GM19467 (cell line): ENCODE data around the gene LRRC19.

Experiments used
- ATAC-seq: cut with Tn5 transposase; IDR thresholded peaks from one replicate; pipeline ENCODE4 v1.9.1; 2021; ENCODE audit warnings: mild to moderate bottlenecking, moderate library complexity; ENCODE audit not compliant: unreplicated experiment

LRRC19 gene

DNA sequence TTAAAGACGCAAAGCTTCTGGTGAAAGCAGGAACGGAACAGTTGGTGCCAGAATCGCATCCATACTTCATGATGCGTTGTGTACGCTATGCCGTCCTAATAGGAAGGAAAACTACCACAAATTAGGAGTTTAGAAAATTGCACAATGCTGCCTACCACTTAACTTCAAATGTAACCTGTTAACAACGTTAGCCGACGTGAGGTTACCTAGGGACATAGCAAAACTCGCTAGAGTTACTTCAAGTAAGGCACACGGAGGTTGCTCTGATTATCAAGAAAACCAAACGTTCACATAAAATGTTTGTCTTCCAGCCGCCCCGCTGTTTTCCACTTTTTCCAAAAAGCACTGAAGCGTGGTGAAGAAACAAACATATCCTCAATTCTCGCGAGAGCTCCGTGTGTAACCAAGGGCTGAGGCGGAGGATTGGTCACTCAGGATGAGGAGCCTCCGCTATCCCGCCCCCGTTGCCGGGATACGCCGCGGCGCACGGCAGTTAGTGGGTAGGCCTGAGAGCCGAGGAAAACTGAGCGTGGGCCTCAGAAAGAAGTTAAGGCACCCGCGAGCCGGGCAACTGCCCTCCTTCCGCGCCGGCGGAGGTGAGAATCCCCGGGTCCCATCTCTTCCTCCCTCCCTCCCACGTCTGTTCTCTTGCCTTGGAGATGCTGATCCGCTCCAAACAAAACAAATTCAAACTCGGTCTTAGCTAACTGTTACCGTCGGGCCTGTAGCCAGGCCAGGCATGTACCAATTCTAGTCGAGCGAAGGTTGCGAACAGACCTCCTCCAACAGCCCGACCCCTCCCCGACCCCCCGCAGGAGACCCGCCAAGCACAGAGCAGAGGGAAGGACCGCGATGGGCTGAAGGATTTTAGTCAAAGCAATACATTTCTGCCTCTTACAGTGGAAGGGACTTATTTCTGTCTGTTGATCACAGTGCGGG, 49.3 kb downstream of the LRRC19 start, which contains the start of gene IFT74:
IFT74 (plus strand) TSS at position 492 of the 939 bp plus-strand sequence. CDS start 5,556 bp downstream, outside the sequence.
- ATAC-seq = peak; percentile 99

DNA sequence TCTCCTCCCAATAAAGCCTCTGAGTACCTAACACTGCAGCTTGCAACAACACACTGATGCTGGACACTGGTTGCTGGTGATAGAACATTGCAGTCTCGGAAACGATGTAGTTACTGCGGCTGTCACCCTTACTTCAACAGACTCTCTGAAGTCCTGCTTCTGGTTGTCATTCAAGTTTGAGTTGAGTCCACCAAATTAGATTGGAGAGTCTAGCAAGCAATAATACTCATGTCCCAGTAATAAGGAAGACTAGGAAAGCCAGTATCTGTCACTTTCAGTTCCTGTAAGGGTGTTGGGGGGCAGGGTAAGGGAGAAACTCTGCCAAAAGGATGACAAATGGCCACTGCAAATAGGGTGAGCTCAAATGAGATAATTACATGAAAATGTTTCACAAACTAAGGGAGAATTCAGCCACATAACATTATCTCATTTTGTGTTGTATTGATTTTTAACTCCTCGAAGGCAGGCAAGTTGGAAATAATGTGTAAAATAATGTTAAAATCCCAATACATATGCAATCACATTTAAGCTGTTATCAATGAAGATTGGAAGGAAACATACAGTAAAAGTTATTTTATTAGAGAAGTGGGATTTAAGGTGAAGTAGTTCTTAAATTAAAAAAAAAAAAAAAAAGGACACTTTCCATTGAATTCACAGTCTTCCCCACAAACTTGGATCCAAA, 50.1 kb downstream of the LRRC19 start:
- no peak for ATAC-seq

- no peak for ATAC-seq
These were observed 51.4 kb downstream of the LRRC19 start for GRCh38 chr9:26954050-26954508.

DNA sequence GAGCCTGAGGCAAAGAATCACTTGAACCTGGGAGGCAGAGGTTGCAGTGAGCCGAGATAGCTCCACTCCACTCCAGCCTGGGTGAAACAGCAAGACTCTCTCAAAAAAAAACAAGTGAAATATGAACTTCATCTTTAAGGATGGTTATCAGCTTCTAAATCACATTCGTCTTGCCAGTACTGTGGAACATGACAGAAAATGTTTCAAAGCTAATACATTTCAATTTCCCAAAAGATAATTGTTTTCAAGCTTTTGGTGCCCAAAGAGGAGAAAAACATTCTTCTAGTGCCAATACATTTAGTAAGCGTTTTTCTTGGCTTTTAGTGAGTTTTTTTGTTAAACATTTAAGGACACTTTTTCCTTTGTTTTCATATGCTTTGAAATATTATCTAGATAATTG, 53.7 kb downstream of the LRRC19 start:
- no peak for ATAC-seq

DNA sequence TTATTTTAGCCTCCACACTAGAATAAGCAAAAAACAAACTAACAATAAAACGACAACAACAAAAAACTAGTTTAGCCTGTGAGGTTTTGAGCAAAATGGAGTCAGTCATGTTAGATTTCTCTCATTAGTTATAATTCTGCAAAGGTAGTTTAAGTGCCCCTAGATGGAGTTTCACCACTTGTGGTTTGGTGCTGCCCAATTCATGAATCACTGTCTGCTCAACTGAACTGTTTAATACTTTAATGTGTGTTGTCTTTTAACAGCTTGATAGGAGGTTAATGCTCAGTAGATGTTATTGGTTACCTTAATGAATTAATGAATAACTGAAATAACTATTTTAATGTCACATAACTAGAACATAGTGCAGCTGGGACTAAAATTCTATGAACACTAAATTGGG, 55.0 kb downstream of the LRRC19 start:
- ATAC-seq = no peak

DNA sequence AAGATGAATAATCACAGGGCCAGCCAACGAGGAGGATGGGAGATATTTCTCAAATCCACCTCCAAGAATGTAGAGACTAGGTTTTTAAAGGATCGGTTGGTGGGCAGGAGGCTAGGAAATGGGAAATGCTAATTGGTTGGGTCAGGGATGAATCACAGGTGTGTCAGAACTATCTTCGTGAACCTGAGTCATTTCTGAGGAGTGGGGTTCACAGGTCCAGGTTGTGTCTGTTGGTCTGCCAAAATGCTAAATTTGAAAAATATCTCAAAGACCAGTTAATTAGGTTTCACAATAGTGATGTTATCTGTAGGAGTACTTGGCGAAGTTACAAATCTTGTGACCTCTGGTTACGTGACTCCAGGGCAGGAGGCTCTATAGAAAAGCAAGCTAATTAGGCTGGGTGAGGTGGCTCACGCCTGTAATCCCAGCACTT, 55.8 kb downstream of the LRRC19 start:
- no peak for ATAC-seq

DNA sequence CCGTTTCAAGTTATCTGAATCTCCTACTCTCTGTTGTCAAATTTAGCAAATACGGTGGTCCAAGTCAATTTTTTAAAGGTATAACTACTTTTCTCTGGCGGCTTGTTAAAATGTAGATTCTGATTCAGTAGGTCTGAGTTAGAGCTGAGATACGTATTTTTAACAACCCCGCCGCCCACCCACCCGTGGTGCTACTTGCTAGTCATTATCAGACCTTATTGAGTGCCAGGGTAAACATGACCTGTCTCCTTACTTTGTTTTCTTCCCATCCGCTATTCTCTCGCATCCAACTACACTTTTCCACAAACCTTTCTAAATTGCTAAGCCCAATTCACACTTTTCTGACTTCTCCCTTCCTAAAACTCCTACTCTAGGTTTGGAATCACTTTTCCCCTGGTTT, 57.7 kb downstream of the LRRC19 start:
- no peak for ATAC-seq

DNA sequence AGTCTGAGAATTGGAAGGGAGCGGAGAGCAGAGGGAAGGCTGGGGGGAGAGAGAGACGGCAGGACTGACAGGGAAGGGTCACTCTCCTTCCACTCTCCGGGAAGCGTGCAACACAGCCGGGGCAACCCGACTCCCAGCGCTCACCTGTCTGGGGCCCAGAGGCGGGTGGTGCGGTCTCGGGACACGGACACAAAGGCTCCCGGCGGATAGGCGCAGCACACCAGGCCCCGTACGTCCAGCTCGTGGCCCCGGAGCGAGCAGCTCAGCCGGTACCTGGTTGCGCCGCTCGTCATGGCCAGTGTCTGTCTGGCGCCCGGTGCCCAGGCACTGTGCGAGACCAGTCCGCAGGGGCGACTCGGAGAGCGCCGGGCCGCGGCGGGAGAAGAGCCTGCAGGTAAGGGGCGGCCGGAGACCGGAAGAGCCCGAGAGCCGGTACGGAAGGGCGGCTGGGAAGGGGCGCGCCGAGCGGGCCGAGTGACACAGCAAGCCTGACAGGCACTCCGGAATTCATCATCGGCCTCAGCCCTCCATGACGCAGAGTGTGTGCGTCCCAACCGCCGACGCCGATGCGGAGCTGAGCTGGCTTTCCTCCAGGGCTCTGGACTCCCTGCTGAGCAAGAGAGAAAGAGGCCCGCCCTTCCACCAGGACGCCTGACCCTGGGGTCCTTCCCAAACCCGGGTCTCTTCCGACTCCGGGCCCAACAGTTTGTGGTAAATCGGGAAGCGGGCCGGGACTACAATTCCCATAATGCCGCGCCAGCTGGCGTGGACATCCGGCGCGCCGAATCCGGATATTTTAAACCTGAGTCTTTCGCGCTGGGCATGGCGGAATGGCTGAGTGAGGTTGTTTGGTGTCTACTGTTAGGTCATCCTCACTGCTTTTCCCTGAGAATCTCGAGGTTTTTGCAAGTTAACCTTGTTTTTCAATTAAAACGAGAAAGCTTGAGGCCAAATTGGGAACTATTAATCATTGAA, 58.4 kb downstream of the LRRC19 start, which contains the start of gene PLAA:
PLAA (minus strand) TSS at position 490 of the 975 bp plus-strand sequence; CDS start at position 293, 197 bp downstream.
- ATAC-seq = peak; percentile 99

GRCh38 chr9:26945591-26945990, 59.9 kb downstream of the LRRC19 start:
- ATAC-seq = no peak
